Midbrain (tissue), 1 donor: ENCODE measurements around the gene ISCU.
"Not testable (repeated sequence)": the region's sequence is repeated elsewhere in the genome, so short reads cannot be mapped to it uniquely, and the experiment has no call there.

Experiments
- DNase-seq: peaks from one replicate; lab custom pipeline; 2025; lab: John Stamatoyannopoulos, UW

ISCU gene

GRCh38 chr12:108589028-108589839, 26.8 kb downstream of the ISCU start:
- no peak for DNase-seq

GRCh38 chr12:108589840-108590229, 27.4 kb downstream of the ISCU start:
- no peak for DNase-seq

GRCh38 chr12:108590463-108590862, 28.1 kb downstream of the ISCU start:
- DNase-seq = not testable (repeated sequence)

GRCh38 chr12:108591267-108591980, 29.0 kb downstream of the ISCU start:
- no peak for DNase-seq

- DNase-seq = no peak
Measured at GRCh38 chr12:108592033-108592909, 29.9 kb downstream of the ISCU start.

GRCh38 chr12:108594323-108594903, 32.0 kb downstream of the ISCU start:
- DNase-seq = no peak

GRCh38 chr12:108594960-108595710, 32.7 kb downstream of the ISCU start:
- DNase-seq = no peak

GRCh38 chr12:108595711-108596647, 33.6 kb downstream of the ISCU start:
- DNase-seq = no peak

GRCh38 chr12:108596854-108597558, 34.6 kb downstream of the ISCU start:
- no peak for DNase-seq

- DNase-seq = no peak
Measured at GRCh38 chr12:108597559-108598471, 35.4 kb downstream of the ISCU start, which contains the start of gene TMEM119. TSS of gene TMEM119 (minus strand) at chr12:108598084. CDS start at chr12:108592383, 5,701 bp downstream.

- no peak for DNase-seq
Measured at GRCh38 chr12:108598553-108599250, 36.3 kb downstream of the ISCU start.

- DNase-seq = no peak
Measured at GRCh38 chr12:108599541-108599940, 37.1 kb downstream of the ISCU start.

- DNase-seq = no peak
Measured at GRCh38 chr12:108599948-108600701, 37.7 kb downstream of the ISCU start.

- DNase-seq = no peak
Measured at GRCh38 chr12:108600702-108601007, 38.3 kb downstream of the ISCU start.

- no peak for DNase-seq
Measured at GRCh38 chr12:108602209-108602705, 39.9 kb downstream of the ISCU start.

- no peak for DNase-seq
Measured at GRCh38 chr12:108602976-108603704, 40.7 kb downstream of the ISCU start.
